Stimulated activated CD4-positive, alpha-beta T cell treated with anti-CD3 and anti-CD28 coated beads, Interleukin-2, amount 100 ng/mL, for 4 hours (primary cell): ENCODE results near the gene FTO.

Experiments
- DNase-seq: peaks from one replicate; pipeline ENCODE4 v3.0.0-alpha.2; 2020; ENCODE audit warnings: low read depth

The FTO gene

DNA sequence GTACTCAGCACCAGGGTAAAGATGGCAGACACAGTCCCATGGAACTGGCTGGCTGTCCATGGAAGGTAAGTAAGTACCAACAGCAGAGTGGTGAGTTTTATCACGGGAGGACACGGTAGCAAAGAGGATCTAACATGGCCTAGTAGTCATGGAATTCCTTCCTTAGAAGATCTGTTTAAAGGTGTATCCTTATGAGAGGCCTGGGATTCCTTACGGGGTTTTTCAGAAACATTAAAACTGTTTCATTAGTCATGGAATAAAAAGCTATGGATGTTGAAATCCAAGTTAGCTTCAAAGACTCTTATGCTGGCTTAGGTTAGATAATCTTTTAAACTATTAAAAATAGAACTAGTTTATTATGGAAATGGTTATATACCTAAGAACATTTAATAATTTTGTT lies 7.4 kb downstream of the FTO start:
- no peak for DNase-seq

DNA sequence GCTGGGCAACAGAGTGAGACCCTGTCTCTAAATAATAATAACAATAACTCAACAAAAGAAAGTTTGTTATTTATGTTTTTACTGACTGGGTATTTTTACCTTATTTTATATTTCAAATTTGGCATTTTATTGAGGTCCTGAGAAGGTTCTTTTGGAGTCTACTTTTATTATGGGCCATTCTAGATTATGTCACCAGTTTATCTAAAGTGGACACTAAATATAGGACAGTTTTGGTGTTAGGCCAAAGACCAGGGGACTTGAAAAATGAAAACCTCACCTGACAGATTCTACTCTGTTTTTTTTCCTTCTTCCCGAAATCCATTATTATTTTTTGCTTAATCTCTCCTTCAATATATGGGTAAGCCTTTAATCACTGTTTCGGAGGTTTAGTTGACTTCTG lies 8.1 kb downstream of the FTO start:
- no peak for DNase-seq

DNA sequence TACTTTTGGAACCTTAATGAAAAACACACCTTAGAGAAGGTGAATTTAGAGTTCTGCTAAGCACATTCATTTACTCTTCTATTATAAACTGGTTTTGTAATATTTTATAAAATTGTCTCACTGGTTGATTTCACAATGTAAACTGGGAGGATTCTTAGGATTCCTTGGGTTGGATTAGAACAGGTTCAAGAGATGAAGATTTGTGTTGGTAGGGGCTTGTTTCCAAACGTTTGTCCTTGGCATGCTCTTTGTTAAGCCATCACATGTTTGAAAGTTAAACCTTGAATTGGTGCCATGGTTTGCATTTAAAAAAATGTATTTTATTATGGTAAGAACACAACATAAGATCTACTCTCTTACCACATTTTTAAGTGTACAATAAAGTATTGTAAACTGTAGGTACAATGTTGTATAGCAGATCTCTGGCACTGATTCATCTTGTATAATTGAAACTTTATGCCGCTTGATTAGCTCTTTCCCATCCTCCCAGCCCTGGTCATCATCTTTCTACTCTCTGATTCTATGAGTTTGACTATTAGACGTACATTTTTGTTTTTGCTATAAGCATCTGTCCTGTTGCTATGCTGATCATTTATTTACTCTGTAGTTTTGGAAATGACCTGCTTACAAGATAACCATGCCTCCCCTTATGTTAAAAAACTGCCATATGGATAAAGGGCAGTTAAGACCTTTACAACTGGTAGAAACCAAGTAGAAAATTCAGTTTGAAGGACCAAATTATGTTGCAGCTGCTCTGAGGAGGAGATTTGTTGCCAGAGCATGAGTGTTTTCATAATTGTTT lies 9.6 kb downstream of the FTO start:
- DNase-seq: no peak

GRCh38 chr16:53714205-53715022 lies 10.5 kb downstream of the FTO start:
- DNase-seq: no peak

DNA sequence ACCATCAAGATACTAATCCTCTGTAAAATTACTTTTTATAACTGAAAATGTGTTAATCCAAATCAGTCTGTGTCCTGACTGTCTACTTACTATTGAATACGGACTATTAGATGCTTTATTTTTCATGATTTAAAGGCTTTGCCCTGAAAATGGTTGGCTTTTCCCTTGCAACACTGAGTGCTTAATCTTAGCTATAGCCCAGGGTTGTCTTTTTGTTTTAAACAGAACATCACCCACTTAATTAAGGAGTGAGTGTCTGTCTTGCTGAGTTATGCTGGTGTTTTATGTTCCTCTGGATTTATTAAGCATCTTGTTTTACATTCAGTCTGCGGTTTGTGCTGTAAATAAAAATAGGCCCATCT lies 11.0 kb downstream of the FTO start:
- DNase-seq: no peak

- no peak for DNase-seq
Measured at GRCh38 chr16:53717577-53717976, 13.6 kb downstream of the FTO start.

DNA sequence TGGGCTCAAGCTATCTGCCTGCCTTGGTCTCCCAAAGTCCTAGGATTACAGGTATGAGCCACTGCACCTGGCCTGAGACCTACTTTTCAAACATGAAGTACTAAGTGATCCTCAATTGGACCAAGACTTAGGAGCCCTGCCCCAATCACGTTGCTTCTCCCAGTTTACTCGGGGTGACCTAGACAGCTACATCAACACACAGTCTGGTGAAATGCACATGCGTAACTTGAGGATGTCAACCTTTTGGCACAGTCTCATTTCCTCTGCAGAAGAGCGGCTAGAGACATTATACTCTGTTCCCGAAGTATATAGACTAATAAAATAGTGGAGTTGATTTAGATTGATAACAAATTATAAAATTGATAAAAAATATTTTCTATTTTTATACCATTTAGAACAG lies 17.1 kb downstream of the FTO start:
- DNase-seq: no peak

GRCh38 chr16:53726625-53727024 lies 22.7 kb downstream of the FTO start:
- no peak for DNase-seq

- no peak for DNase-seq
Measured at GRCh38 chr16:53730693-53731092, 26.7 kb downstream of the FTO start.

DNA sequence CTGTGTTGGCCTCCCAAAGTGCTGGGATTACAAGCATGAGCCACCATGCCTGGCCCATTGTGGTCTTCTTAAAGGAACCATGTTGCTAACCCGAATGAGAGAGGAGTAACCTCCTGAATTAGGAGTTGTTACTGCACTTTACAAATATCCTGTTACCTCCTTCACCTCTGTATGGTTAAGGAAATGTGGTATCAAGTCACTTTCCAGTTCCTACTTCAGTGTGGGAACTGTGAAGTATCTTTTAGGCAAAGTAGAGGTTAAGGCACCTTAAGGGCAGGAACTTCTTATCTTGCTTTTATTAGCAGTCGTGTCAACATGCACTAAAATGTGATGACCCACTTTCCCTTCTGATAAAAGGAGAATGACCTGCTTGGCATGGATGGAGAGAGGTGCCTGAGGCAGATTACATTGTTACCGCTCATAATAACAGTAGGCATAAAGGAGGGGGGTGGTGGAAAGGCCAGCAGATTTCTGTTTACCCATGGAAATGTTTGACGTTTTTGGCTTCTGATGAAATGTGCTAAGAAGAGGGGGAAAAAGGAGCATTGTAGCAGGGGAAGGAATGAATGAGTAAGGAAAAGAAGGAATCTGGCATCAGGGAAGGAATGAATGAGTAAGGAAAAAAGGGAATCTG lies 28.5 kb downstream of the FTO start:
- DNase-seq: no peak

DNA sequence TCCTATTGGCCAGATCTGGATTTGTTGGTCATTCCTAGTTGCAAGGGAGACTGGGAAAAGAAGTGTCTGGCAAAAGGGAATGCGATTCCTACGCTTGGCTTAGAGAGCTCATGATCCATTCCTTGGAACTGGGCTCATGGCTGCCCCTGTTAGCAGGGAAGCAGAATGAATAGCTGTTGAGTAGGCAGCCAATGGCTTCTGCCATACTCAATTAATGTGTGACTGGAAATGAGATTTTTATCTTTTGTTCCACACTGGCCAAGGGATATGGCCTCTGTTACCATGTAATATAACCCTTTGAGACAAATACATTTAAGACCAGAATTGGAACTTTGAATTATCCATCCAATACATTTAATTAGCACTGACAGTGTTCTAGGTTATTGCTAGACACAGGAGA lies 31.0 kb downstream of the FTO start:
- DNase-seq: no peak

DNA sequence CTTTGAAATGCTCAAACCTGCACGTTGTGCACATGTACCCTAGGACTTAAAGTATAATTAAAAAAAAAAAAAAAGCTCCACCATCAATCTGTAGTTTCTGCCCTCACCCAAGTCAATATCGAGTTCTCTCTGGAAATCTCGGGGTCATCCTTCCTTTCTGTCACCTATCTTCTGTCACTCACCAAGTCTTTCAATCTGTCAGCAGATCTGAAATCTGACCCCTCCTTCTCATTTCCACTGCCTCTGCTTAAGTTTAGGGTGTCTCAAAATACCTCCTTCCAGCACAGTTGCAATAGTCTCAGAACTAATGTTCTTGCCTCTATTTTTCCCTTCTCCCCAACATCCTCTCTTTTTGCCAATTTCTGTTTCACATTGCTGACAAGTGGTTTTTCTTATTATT lies 32.3 kb downstream of the FTO start:
- DNase-seq: no peak

- DNase-seq: no peak
Measured at GRCh38 chr16:53737552-53737951, 33.6 kb downstream of the FTO start.

GRCh38 chr16:53740476-53740875 lies 36.5 kb downstream of the FTO start:
- DNase-seq: no peak

GRCh38 chr16:53740933-53741531 lies 37.1 kb downstream of the FTO start:
- no peak for DNase-seq

DNA sequence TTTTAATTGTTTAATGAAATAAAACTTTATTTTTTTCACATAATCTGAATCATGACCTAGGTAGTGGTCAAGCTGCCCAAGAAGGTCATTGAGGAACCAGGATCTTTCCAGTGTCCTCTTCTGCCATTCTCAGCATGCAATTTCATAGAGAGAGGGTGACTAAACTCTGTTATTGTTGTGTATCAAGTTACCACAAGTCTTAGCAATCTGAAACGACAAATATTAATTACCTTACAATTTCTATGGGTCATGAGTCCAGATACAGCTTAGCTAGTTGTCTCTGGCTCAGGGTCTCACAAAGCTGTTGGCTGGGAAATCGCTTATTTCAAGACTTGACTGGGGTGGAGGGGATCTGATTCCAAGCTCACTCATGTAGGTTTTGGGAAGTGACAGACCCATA lies 37.6 kb downstream of the FTO start:
- no peak for DNase-seq

GRCh38 chr16:53743149-53743566 lies 39.2 kb downstream of the FTO start:
- DNase-seq: no peak

- DNase-seq: peak; percentile 30
Measured at GRCh38 chr16:53744449-53744848, 40.5 kb downstream of the FTO start.

GRCh38 chr16:53745086-53745485 lies 41.1 kb downstream of the FTO start:
- no peak for DNase-seq

- no peak for DNase-seq
Measured at GRCh38 chr16:53745753-53746266, 41.9 kb downstream of the FTO start.

DNA sequence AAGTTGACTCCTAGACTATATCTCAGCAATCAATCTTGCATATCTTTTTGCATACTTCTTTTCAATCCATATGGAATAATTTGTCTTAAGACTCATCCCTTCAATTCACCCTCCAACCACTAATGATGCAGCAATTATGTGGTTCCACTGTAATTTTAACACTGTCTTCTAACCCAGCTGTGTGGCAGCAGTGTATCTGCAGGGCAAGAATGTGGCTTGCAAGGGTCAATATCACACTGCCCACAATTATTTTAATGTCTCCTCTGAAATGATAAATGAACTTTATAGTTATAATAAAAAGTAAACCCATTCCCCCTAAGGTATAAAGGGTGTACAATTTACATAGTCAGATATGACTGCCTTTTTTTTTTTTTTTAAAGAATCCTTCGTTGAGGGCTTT lies 48.6 kb downstream of the FTO start:
- DNase-seq: no peak

GRCh38 chr16:53753431-53753830 lies 49.5 kb downstream of the FTO start:
- DNase-seq: no peak
